GM18951 (cell line): ENCODE measurements around the gene IKZF3.
A peak's percentile ranks its signal among the peaks of the same experiment; 100 is the strongest.
"Not testable (repeated sequence)": the region's sequence is repeated elsewhere in the genome, so short reads cannot be mapped to it uniquely, and the experiment has no call there.

Experiments
- POLR2A ChIP-seq: IDR thresholded peaks from 4 replicates; pipeline ENCODE4 v1.6.1; 2011; ENCODE audit warnings: mild to moderate bottlenecking; ENCODE audit not compliant: insufficient read length, insufficient read depth; ENCODE audit errors: extremely low read depth
- in situ Hi-C: fragments of 300-500 bp; cut with MboI; formaldehyde crosslinking; loops from one replicate; pipeline ENCODE4 v1.12.0; 2022; ENCODE audit warnings: low sequenced_read_pairs, mixed read lengths, inconsistent platforms; ENCODE audit not compliant: unreplicated experiment

IKZF3 gene

DNA sequence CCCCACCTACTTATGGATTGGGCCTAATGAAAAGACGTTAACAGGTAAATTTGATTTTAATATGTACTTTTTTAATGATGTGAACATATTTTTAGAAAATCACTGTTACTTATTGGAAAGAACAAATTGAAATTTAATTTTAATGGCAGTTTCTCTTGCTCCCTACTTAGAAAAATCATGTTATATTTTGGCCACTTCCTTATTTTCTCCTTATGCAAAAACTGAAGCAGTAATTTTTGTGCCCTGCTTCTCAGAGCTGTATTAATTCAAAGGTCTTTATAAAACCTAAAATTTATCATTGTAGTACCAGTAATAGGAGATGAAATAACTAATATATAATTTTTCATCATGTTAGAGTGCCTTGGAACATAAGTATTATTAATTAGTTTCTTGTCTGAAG is 6.7 kb upstream of the IKZF3 start:
- in situ Hi-C loops, result loop anchor here (10.0 kb wide), 1 partner anchor 114 kb away; the partner anchor contains the start of gene PSMD3
- no peak for TF ChIP-seq POLR2A

GRCh38 chr17:39868554-39868942 is 4.4 kb upstream of the IKZF3 start:
- in situ Hi-C loops, result no loop called here
- no peak for TF ChIP-seq POLR2A

DNA sequence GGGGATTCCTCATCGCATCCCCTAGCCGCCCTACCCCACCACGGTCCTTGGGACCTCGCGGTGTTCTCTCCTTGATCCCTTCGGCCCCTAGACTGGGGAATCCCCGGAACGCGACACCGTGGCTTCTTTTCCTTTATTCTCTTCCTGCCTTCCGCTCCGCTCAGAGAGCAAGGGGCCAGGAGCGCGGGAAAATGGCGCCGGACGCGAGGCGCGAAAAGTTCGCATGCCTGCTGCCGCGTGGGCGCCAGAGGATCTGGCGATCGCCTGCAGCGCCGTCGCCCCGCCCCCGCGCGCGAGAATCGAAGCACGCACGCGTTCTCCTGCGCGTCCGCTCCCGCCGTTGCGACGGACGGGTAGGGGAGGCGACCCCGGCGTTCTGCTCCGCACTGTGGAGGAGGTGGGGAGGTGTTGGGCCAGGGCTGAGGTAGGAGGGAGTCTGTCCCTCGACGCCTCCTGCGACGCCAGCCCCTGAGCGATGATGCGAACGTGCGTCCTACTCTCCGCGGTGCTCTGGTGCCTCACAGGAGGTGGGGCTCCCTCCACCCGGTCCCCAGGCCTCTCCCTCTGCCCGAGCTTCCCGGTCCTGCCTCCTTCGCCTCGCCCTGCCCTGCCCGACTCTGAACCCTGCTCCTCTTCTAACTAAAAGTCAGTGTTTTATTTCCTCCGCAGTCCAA is 3.9 kb upstream of the IKZF3 start, which contains the start of gene ZPBP2:
Gene ZPBP2 (plus strand): TSS at position 323 of the 674 bp plus-strand sequence. CDS start 153 bp downstream, at position 476.
- peak; percentile 32 for TF ChIP-seq POLR2A
- in situ Hi-C loops, result no loop called here

GRCh38 chr17:39867084-39867879 is 3.2 kb upstream of the IKZF3 start:
- in situ Hi-C loops, result no loop called here
- TF ChIP-seq POLR2A, result peak; percentile 31

- no peak for TF ChIP-seq POLR2A
- in situ Hi-C loops, result no loop called here
Observed at GRCh38 chr17:39866013-39866730, 2.1 kb upstream of the IKZF3 start.

GRCh38 chr17:39863244-39863917 is 731 bp downstream of the IKZF3 start:
- TF ChIP-seq POLR2A, result no peak

DNA sequence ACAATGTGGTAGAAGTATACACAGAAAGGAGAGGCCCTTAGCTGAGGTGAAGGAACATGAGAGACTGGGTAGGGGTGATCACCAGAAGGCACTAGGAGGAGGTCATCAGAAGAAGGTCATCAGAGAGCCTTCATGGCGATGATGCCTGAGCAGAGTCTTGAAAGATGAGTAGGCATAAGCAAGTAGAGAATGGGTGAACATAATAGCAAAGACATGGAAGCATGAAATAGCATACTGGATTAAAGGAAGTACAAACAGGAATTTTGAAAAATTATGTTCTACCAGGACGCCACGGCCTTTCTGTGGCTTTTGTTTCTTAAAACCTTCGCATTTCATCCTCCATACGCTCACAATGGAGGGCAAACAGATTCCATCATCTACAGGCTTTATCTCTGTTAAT is 2.9 kb downstream of the IKZF3 start:
- in situ Hi-C loops, result loop anchor here (5.0 kb wide), 1 partner anchor 94 kb away; no protein-coding TSS in a partner anchor

More at GRCh38 chr17:39863244-39863917, 731 bp downstream of the IKZF3 start:
- in situ Hi-C loops, result loop anchor here (5.0 kb wide), 1 partner anchor 96 kb away; no protein-coding TSS in a partner anchor

GRCh38 chr17:39855911-39856649 is 8.0 kb downstream of the IKZF3 start:
- in situ Hi-C loops, result not testable (repeated sequence)

More for the DNA sequence above, 2.9 kb downstream of the IKZF3 start:
- TF ChIP-seq POLR2A, result no peak

GRCh38 chr17:39854909-39855308 is 9.2 kb downstream of the IKZF3 start:
- in situ Hi-C loops, result no loop called here
- no peak for TF ChIP-seq POLR2A

DNA sequence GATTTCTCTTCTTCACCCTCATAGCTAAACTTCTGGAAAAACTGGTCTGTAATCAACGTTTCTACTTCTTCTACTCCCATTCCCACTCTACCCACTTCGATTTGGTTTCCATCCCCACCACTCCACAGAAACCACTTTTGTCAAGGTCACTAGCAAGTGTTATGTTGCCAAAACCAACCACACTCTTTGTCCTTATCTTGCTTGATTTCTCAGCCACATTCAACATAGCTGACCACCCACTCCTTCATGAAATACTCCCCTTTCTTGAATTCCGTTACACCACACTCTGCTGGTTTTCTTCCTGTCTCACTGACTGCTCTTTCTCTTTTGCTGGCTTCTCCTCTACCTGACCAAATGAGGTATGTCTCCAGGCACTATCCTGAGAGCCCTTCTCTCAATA is 11.9 kb downstream of the IKZF3 start:
- in situ Hi-C loops, result no loop called here
- no peak for TF ChIP-seq POLR2A

DNA sequence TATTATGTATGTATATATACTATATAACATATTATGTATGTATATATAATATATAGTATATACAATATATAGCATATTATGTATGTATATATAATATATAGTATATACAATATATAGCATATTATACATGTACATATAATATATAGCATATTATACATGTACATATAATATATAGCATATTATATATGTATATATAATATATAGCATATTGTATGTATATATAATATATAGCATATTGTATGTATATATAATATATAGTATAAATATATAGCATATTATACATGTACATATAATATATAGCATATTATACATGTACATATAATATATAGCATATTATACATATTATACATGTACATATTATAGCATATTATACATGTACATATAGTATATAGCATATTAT is 13.9 kb downstream of the IKZF3 start:
- in situ Hi-C loops, result not testable (repeated sequence)

- in situ Hi-C loops, result no loop called here
- no peak for TF ChIP-seq POLR2A
Observed at GRCh38 chr17:39848600-39848999, 15.5 kb downstream of the IKZF3 start.
